Cerebellar nuclear complex (tissue), 1 donor: ENCODE data around the gene DPF1.
"Not testable (repeated sequence)": the region's sequence is repeated elsewhere in the genome, so short reads cannot be mapped to it uniquely, and the experiment has no call there.

Experiments
- DNase-seq, 2 experiments: peaks; one replicate each; lab custom pipeline; 2025; lab: John Stamatoyannopoulos, UW

DPF1 gene

GRCh38 chr19:38224014-38224862 is at the start of gene DPF1:
TSS of gene DPF1 (minus strand) at chr19:38224222. CDS start at chr19:38224142, 80 bp downstream.
- DNase-seq, result peak in 1 of 2 experiments; percentile 29

- DNase-seq, result no peak
These were observed 49.5 kb upstream of the DPF1 start for GRCh38 chr19:38273499-38273898.

- no peak for DNase-seq
These were observed 46.7 kb upstream of the DPF1 start for GRCh38 chr19:38270587-38271167.

- DNase-seq, result no peak
These were observed 44.5 kb upstream of the DPF1 start for GRCh38 chr19:38268539-38268938.

- DNase-seq, result no peak
These were observed 43.9 kb upstream of the DPF1 start for GRCh38 chr19:38267761-38268483.

- no peak for DNase-seq
These were observed 43.1 kb upstream of the DPF1 start for GRCh38 chr19:38266981-38267597.

- DNase-seq, result no peak
These were observed 42.0 kb upstream of the DPF1 start for GRCh38 chr19:38265921-38266429.

GRCh38 chr19:38265213-38265861 is 41.3 kb upstream of the DPF1 start:
- DNase-seq, result no peak

GRCh38 chr19:38264486-38265212 is 40.6 kb upstream of the DPF1 start, which contains the start of gene SPINT2:
TSS of gene SPINT2 (plus strand) at chr19:38264573. CDS start at chr19:38264893, 320 bp downstream.
- no peak for DNase-seq

GRCh38 chr19:38263689-38264485 is 39.9 kb upstream of the DPF1 start:
- peak in 1 of 2 experiments; percentile 15 for DNase-seq

- no peak for DNase-seq
These were observed 38.7 kb upstream of the DPF1 start for GRCh38 chr19:38262585-38263268.

GRCh38 chr19:38261942-38262341 is 37.9 kb upstream of the DPF1 start:
- not testable (repeated sequence) for DNase-seq

GRCh38 chr19:38255383-38256014 is 31.5 kb upstream of the DPF1 start:
- DNase-seq, result no peak

GRCh38 chr19:38253788-38254187 is 29.8 kb upstream of the DPF1 start:
- no peak for DNase-seq

GRCh38 chr19:38252941-38253691 is 29.1 kb upstream of the DPF1 start:
- DNase-seq, result no peak

- DNase-seq, result no peak
These were observed 28.4 kb upstream of the DPF1 start for GRCh38 chr19:38252385-38252784.

- no peak for DNase-seq
These were observed 27.6 kb upstream of the DPF1 start for GRCh38 chr19:38251564-38252051.
